Astrocyte (in vitro differentiated cells and primary cell): Measurements from ENCODE around the gene PTPRN2. TPM values are rescaled to one million over a fixed set of nuclear protein-coding genes. Genes with fewer than 3 reads are reported as not detected.

Experiments
- DNase-seq: peaks from one replicate; pipeline ENCODE4 v3.0.0-alpha.2; 2010; ENCODE audit warnings: low read depth
- FAIRE-seq: peaks from 2 replicates; lab custom pipeline; 2011; peaks lifted over from hg19 to GRCh38; lab: Jason Lieb, UNC
- H2AFZ ChIP-seq: 2 replicates; pipeline ENCODE4 v1.6.0; 2012; ENCODE audit warnings: low read depth, low read length, inconsistent platforms
- H3K27ac ChIP-seq: 2 replicates; pipeline ENCODE4 v1.5.1; 2011; ENCODE audit warnings: low read depth, low read length, inconsistent platforms
- H3K27me3 ChIP-seq: 2 replicates; pipeline ENCODE4 v1.6.0; 2011; ENCODE audit warnings: low read length, inconsistent platforms; ENCODE audit not compliant: insufficient read depth
- H3K36me3 ChIP-seq: 2 replicates; pipeline ENCODE4 v1.5.1; 2011; ENCODE audit warnings: low read length, inconsistent platforms; ENCODE audit not compliant: insufficient read depth
- H3K4me1 ChIP-seq: 2 replicates; pipeline ENCODE4 v1.5.1; 2011; ENCODE audit warnings: low read length, inconsistent platforms; ENCODE audit not compliant: insufficient read depth
- H3K4me2 ChIP-seq: 2 replicates; pipeline ENCODE4 v1.6.0; 2012; ENCODE audit warnings: low read length, inconsistent platforms
- H3K4me3 ChIP-seq: 2 replicates; pipeline ENCODE4 v1.5.1; 2011; ENCODE audit warnings: low read depth, mild to moderate bottlenecking, low read length, inconsistent platforms; ENCODE audit not compliant: insufficient read depth
- H3K79me2 ChIP-seq: 2 replicates; pipeline ENCODE4 v1.6.0; 2012; ENCODE audit warnings: mild to moderate bottlenecking, low read length, inconsistent platforms; ENCODE audit not compliant: insufficient read depth
- H3K9ac ChIP-seq: 2 replicates; pipeline ENCODE4 v1.6.0; 2012; ENCODE audit warnings: mild to moderate bottlenecking, low read length, inconsistent platforms
- H3K9me3 ChIP-seq: 2 replicates; pipeline ENCODE4 v1.5.1; 2012; ENCODE audit warnings: low read depth, mild to moderate bottlenecking, low read length, inconsistent platforms; ENCODE audit not compliant: insufficient read depth
- H4K20me1 ChIP-seq: 2 replicates; pipeline ENCODE4 v1.6.0; 2012; ENCODE audit warnings: low read length, inconsistent platforms; ENCODE audit not compliant: insufficient read depth
- H3K27ac Mint-ChIP-seq: one replicate; pipeline ENCODE4 v1.8.0; 2021; ENCODE audit warnings: mild to moderate bottlenecking, mixed read lengths; ENCODE audit not compliant: unreplicated experiment
- H3K27me3 Mint-ChIP-seq: one replicate; pipeline ENCODE4 v1.8.0; 2021; ENCODE audit warnings: low read depth, mixed read lengths; ENCODE audit not compliant: unreplicated experiment
- H3K36me3 Mint-ChIP-seq: one replicate; pipeline ENCODE4 v1.8.0; 2021; ENCODE audit warnings: low read depth, mixed read lengths; ENCODE audit not compliant: unreplicated experiment
- H3K4me1 Mint-ChIP-seq: one replicate; pipeline ENCODE4 v1.8.0; 2021; ENCODE audit warnings: low read depth, mixed read lengths; ENCODE audit not compliant: unreplicated experiment
- H3K4me3 Mint-ChIP-seq: one replicate; pipeline ENCODE4 v1.8.0; 2021; ENCODE audit warnings: mild to moderate bottlenecking, moderate library complexity, mixed read lengths; ENCODE audit not compliant: unreplicated experiment
- H3K9me3 Mint-ChIP-seq: one replicate; pipeline ENCODE4 v1.8.0; 2021; ENCODE audit warnings: mild to moderate bottlenecking, mixed read lengths; ENCODE audit not compliant: unreplicated experiment
- CTCF ChIP-seq: IDR thresholded peaks from 2 replicates; pipeline ENCODE4 v1.5.1; 2011; ENCODE audit warnings: low read depth, mild to moderate bottlenecking, inconsistent platforms, low read length, moderate library complexity; ENCODE audit not compliant: insufficient read depth
- EZH2 ChIP-seq: IDR thresholded peaks from 2 replicates; pipeline ENCODE4 v1.6.1; 2012; ENCODE audit warnings: mild to moderate bottlenecking, low read length, inconsistent platforms; ENCODE audit not compliant: insufficient read depth
- total RNA-seq: library from RNA; stranded (reverse); gene quantifications from 2 replicates; pipeline ENCODE4 v1.2.1, GENCODE V29; 2021

The PTPRN2 gene
- total RNA-seq, 1 donor from 2014 or later: 0.09 TPM

- Mint-ChIP-seq H3K4me1 (no peaks in the 10 kb centered on the region), H3K27me3 (no peaks in the 10 kb centered on the region), H3K36me3 (no peaks in the 10 kb centered on the region), H3K27ac (no peak overlapping the region), H3K4me3 (no peak overlapping the region), H3K9me3 (peaks cover 11% of the 10 kb centered on the region)
- Histone ChIP-seq H3K36me3 (peaks cover 2% of the 10 kb centered on the region), H2AFZ (no peak overlapping the region), H3K27ac (no peak overlapping the region), H3K9me3 (peaks cover 3% of the 10 kb centered on the region), H3K9ac (no peak overlapping the region), H3K4me3 (no peak overlapping the region), H3K79me2 (no peaks in the 10 kb centered on the region), H3K27me3 (no peaks in the 10 kb centered on the region), H4K20me1 (no peaks in the 10 kb centered on the region), H3K4me1 (no peaks in the 10 kb centered on the region), H3K4me2 (no peak overlapping the region)
- TF ChIP-seq EZH2 (no peak), CTCF (no peak)
- FAIRE-seq (no peak), DNase-seq (no peak)
These were observed 941.1 kb downstream of the PTPRN2 start for GRCh38 chr7:157646551-157646950.

GRCh38 chr7:157645539-157645938 lies 942.1 kb downstream of the PTPRN2 start:
- Mint-ChIP-seq H3K27ac (no peak overlapping the region), H3K4me3 (no peak overlapping the region), H3K4me1 (no peaks in the 10 kb centered on the region), H3K27me3 (no peaks in the 10 kb centered on the region), H3K36me3 (no peaks in the 10 kb centered on the region), H3K9me3 (peaks cover 14% of the 10 kb centered on the region)
- H3K27ac ChIP-seq: no peak overlapping the region
- H3K9me3 ChIP-seq: peaks cover 5% of the 10 kb centered on the region
- H3K9ac ChIP-seq: no peak overlapping the region
- H4K20me1 ChIP-seq: no peaks in the 10 kb centered on the region
- no peaks in the 10 kb centered on the region for H3K4me1 ChIP-seq
- DNase-seq (no peak), FAIRE-seq (no peak)
- no peak overlapping the region for H2AFZ ChIP-seq
- no peaks in the 10 kb centered on the region for H3K27me3 ChIP-seq
- H3K36me3 ChIP-seq: peaks cover 2% of the 10 kb centered on the region
- TF ChIP-seq CTCF (no peak), EZH2 (no peak)
- no peaks in the 10 kb centered on the region for H3K79me2 ChIP-seq
- no peak overlapping the region for H3K4me2 ChIP-seq
- no peak overlapping the region for H3K4me3 ChIP-seq

GRCh38 chr7:157644946-157645345 lies 942.7 kb downstream of the PTPRN2 start:
- Mint-ChIP-seq H3K36me3 (no peaks in the 10 kb centered on the region), H3K9me3 (peaks cover 16% of the 10 kb centered on the region), H3K4me3 (no peak overlapping the region), H3K27me3 (no peaks in the 10 kb centered on the region), H3K4me1 (no peaks in the 10 kb centered on the region), H3K27ac (no peak overlapping the region)
- Histone ChIP-seq H3K36me3 (peaks cover 2% of the 10 kb centered on the region), H3K4me3 (no peak overlapping the region), H3K27ac (no peak overlapping the region), H4K20me1 (no peaks in the 10 kb centered on the region), H3K79me2 (no peaks in the 10 kb centered on the region), H3K9me3 (peaks cover 5% of the 10 kb centered on the region), H3K27me3 (no peaks in the 10 kb centered on the region), H3K4me1 (no peaks in the 10 kb centered on the region), H3K9ac (no peak overlapping the region), H3K4me2 (no peak overlapping the region), H2AFZ (no peak overlapping the region)
- DNase-seq: no peak
- no peak for TF ChIP-seq EZH2
- TF ChIP-seq CTCF: no peak
- no peak for FAIRE-seq
